ENCODE data around the gene APC2. TPM values are rescaled to one million over a fixed set of nuclear protein-coding genes. Genes with fewer than 3 reads are reported as not detected.
"Not testable (repeated sequence)": the region's sequence is repeated elsewhere in the genome, so short reads cannot be mapped to it uniquely, and the experiment has no call there.

Gene APC2
- total RNA-seq, 4 donors from 2014 or later = 0.11 to 1.1 (median 0.23) TPM; not detected in 1

GRCh38 chr19:1495051-1495798 lies 45.3 kb downstream of the APC2 start:
- no peak for TF ChIP-seq CTCF (IDR thresholded peaks at IDR 0.05)
- no peak for TF ChIP-seq POLR2A (IDR thresholded peaks at IDR 0.05)
- intact Hi-C loops (cut with DNase I; ENCODE audit: low total_unique reads) = no loop called here
- no peak for DNase-seq (ENCODE audit: low spot score in 2 of 2)
- 84 to 87% methylated on average over 29 to 31 of the region's 37 CpGs for WGBS, 2 donors
- no peak overlapping the region for H3K4me3 ChIP-seq (ENCODE audit: low read depth, poor library complexity, severe bottlenecking)

DNA sequence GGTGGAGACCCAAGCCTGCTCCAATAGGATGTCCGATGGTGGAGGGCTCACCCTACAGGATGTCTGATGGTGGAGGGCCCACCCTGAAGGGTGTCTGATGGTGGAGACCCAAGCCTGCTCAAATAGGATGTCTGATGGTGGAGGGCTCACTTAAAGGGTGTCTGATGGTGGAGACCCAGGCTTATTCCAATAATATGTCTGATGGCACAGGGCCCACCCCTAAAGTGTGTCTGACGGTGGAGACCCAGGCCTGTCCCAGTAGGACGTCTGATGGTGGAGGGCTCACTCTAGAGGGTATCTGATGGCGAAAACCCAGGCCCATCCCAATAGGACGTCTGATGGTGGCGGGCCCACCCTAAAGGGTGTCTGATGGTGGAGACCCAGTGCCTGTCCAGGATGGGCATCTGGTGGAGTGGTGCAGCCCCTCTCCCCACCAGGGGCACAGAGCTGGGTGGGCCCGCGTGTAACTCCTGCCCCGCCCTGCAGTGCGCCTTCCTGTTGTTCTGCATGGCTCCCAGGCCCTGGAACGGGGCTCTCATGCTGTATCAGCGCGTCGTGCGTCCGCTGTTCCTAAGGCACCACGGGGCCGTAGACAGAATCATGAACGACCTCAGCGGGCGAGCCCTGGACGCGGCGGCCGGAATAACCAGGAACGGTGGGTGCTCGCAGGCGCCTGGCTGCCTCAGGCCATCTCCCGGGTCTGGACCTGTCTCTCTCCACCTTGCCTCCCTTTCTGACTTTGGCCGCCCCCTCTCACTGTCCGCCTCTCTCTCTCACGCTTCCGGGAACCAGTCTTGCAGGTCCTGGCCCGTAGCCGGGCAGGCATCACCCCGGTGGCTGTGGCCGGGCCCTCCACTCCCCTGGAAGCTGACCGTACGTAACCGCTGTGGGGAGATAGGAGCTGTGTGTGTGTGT lies 46.1 kb downstream of the APC2 start:
- TF ChIP-seq POLR2A (IDR thresholded peaks at IDR 0.05) (no peak), CTCF (IDR thresholded peaks at IDR 0.05) (no peak)
- WGBS, 2 donors = 52 to 64% methylated on average over 38 to 39 of the region's 40 CpGs
- intact Hi-C loops (cut with DNase I; ENCODE audit: low total_unique reads) = no loop called here
- no peak for DNase-seq (ENCODE audit: low spot score in 2 of 2)
- no peak overlapping the region for H3K4me3 ChIP-seq (ENCODE audit: low read depth, poor library complexity, severe bottlenecking)

DNA sequence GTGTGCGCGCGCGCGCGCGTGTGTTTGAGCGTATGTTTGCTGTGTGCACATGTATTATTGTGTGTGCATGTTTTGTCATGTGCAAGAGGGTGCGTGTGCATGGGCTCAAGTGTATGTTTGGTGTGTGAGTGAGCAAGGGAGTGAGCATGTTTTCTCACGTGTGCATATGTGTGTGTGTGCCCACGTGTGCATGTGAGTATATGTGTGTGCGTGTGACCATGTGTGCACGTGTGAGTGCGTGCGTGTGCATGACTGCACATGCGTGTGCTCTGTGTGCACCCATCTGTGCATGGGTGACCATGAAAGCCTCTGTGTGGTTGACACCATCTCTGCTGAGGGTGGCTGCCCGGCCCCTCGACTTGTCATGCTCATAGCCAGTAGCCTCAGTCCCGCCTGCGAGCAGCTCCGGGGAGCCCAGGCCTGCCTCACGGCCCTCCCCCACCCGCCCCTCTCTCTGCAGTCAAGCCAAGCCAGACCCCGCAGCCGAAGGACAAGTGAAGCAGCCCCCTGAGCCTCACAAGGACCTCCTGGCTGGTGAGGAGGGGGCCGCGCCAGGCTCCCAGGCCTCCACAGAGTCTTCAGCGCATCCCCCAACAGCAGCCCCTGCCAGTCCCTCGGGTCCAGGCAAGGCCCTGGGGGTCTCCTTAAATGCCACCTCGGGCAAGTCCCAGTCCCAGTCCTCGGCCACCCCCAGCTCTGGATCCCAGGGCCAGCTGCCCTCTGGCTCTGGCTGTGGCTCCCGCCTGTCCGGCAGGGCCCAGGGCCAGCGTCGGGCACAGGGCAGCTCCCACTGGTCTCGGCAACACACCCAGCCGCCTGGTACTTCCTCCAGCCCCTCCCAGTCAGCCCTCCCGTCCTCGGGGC lies 47.0 kb downstream of the APC2 start:
- TF ChIP-seq POLR2A (IDR thresholded peaks at IDR 0.05) (no peak), CTCF (IDR thresholded peaks at IDR 0.05) (no peak)
- no peak overlapping the region for H3K4me3 ChIP-seq (ENCODE audit: low read depth, poor library complexity, severe bottlenecking)

DNA sequence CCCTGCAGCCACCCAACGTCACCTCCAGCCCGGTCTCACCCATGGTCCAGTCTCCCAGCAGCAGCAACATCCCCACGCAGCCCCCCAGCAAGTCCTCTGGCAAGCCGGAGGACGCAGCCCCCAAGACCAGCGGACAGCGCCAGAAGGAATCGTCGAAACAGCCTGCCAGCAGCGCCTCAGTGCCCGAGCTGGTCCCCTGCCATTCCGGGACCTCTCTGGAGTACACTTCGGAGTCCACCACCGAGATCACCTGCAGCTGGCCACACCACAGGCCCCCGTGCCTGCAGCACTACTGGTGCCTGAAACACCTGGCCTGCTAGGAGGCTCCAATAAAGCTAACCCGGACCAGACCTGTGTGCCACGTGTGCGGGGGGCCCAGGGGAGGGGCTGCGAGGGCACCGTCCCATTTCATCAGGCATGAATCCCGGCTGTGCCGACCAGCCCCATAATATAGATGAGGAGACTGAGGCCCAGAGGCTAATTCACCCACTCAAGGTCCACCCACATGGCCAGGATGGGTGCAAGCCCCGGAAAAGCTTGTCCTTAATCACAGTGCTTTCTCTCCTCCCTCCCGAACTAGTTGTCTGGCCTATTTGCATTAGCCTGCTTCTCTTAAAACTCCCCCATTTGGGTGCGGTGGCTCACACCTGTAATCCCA lies 47.8 kb downstream of the APC2 start:
- intact Hi-C loops (cut with DNase I; ENCODE audit: low total_unique reads) = no loop called here
- DNase-seq (ENCODE audit: low spot score in 2 of 2) = no peak
- WGBS, 2 donors = 75 to 84% methylated on average over 14 to 21 of the region's 25 CpGs

More for the DNA sequence above, 47.0 kb downstream of the APC2 start:
- DNase-seq (ENCODE audit: low spot score in 2 of 2) = no peak
- 56 to 57% methylated on average over 34 to 36 of the region's 39 CpGs for WGBS, 2 donors
- intact Hi-C loops (cut with DNase I; ENCODE audit: low total_unique reads) = no loop called here

DNA sequence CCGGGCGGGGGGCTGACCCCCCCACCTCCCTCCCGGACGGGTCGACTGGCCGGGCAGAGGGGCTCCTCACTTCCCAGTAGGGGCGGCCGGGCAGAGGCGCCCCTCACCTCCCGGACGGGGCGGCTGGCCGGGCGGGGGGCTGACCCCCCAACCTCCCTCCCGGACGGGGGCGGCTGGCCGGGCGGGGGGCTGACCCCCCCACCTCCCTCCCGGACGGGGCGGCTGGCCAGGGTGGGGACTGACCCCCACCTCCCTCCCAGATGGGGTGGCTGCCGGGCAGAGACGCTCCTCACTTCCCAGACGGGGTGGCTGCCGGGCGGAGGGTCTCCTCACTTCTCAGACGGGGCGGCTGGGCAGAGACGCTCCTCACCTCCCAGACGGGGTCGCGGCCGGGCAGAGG lies 49.3 kb downstream of the APC2 start:
- DNase-seq (ENCODE audit: low spot score in 2 of 2); intact Hi-C loops (cut with DNase I; ENCODE audit: low total_unique reads); H3K4me3 ChIP-seq (ENCODE audit: low read depth, poor library complexity, severe bottlenecking): not testable (repeated sequence)
- 88% methylated on average over 5 of the region's 34 CpGs; no CpG with 5 or more reads in 1 of the 2 donors for WGBS, 2 donors

More for the DNA sequence above, 47.8 kb downstream of the APC2 start:
- no peak overlapping the region for H3K4me3 ChIP-seq (ENCODE audit: low read depth, poor library complexity, severe bottlenecking)
- no peak for TF ChIP-seq CTCF (IDR thresholded peaks at IDR 0.05)
- no peak for TF ChIP-seq POLR2A (IDR thresholded peaks at IDR 0.05)

All from lower leg skin (tissue), 4 donors.